Measurements from ENCODE around the gene TSPEAR. TPM values are rescaled to one million over a fixed set of nuclear protein-coding genes. Genes with fewer than 3 reads are reported as not detected.
A peak's percentile ranks its signal among the peaks of the same experiment; 100 is the strongest.

Gene TSPEAR
- total RNA-seq, 1 donor from 2014 or later: not detected

DNA sequence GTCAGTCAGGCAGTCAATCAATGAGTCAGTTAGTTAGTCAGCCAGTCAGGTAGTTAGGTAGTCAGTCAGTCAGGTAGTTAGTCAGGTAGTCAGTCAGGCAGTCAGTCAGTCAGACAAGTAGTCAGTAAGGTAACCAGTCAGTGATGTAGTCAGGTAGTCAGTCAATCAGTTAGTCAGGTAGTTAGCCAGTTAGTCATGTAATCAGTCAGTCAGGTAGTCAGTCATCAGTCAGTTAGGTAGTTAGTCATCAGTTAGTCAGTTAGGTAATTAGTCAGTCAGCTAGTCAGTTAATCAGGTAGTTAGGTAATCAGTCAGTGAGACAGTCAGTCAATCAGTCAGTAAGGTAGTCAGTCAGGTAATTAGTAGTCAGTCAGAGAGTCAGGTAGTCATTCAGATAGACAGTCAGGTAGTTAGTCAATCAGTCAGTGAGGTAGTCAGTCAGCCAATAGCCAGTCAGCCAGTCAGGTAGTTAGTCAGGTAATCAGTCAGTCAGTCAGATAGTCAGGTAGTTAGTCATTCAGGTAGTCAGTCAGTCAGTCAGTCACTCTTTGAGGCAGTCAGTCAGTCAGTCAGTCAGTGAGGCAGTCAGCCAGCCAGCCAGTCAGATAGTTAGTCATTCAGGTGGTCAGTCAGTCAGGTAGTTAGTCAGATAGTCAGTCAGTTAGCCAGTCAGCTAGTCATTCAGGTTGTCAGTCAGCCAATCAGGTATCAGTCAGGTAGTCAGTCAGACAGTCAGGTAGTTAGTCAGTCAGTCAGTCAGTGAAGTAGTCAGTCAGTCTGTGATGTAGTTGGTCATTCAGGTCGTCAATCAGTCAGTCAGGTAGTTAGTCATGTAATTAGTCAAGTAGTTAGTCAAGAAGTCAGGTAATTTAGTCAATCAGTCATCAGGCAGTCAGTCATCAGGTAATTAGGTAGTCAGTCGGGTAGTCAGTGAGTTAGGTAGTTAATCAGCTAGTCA, 186.7 kb downstream of the TSPEAR start:
- no peak for DNase-seq (ENCODE audit: low spot score)

DNA sequence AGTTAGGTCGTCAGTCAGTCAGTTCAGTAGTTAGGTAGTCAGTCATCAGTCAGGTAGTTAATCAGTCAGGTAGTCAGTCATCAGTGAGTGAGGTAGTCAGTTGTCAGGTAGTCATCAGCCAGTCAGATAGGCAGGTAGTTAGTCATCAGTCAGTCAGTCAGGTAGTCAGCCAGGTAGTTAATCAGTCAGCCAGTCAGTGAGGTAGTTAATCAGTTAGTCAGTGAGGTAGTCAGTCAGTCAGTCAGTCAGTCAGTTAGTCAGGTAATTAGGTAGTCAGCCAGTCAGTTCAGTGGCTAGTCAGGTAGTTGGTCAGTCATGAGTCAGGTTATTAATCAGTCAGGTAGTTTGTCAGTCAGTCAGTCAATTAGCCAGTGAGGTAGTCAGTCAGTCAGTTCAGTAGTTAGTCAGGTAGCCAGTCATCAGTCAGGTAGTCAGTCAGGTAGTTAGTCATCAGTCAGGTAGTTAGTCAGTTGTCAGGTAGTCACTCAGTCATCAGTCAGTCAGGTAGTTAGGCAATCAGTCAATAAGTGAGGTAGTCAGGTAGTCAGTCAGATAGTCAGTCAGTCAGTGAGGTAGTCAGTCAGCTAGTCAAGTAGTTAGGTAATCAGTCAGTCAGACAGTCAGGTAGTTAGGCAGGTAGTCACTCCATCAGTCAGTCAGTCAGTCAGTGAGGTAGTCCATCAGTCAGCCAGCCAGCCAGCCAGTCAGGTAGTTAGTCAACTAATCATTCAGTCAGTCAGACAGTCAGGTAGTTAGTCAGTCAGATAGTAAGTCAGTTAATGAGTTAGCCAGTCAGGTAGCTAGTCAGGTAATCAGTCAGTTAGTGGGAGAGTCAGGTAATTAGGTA, 187.6 kb downstream of the TSPEAR start:
- ATAC-seq: no peak
- DNase-seq (ENCODE audit: low spot score): no peak

More for the DNA sequence above, 186.7 kb downstream of the TSPEAR start:
- no peak for ATAC-seq

DNA sequence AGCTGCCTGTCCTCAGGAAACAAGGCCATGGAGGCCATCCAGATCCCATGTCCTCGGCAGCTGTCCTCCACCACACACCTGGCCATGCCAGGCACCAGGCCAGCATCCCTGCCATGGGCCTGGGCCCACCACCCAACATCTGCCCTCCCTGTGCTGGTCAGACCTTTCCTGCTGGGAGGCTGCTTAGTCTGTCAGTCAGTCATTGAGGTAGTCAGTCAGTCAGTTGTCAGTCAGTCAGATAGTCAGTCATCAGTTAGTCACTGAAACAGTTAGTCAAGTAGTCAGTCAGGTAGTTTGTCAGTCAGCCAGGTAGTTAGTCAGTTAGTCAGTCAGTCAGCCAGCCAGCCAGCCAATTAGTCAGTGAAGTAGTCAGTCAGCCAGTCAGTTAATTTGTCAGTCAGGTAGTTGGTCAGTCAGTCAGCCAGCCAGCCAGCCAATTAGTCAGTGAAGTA, 188.6 kb downstream of the TSPEAR start:
- DNase-seq (ENCODE audit: low spot score) (no peak), ATAC-seq (no peak)

DNA sequence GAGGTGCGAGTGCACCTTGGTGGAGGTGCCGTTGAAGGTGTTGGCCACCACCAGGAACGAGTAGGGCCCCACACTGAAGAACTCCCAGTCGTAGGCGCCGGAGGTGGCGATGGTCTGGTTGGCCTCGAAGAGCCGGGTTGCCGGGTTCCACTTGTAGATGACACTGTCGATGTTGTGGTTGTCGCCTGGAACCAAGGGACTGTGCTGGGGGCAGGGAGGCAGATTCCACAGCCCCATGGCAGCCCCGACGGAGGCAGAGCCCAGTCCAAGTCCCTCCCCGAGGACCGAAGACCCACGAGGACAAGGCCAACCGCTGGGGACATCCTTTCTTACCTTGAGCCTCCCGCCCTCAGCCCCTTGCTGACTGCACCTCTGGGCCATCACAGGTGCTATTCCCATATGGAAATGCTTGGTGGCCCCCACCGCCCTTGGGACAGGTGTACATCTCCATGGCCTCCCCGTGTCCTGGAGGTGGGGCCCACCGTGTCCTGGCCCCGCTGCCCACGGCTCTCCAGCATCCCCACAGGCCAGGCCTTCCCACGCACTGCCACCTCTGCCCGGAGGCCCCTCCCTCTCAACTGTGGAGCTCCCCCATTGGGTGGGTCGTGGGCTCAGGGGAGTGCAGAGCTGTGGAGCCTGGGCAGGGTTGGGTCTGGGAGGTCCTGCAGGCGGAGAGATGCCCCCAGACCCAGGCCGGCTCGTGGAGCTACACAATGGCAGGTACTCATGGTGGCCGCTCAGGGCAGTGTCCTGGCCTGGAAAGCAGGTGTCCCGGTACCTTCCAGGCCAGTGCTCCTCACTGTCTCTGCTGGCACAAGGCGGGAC, 189.2 kb downstream of the TSPEAR start:
- DNase-seq (ENCODE audit: low spot score) (no peak), ATAC-seq (peak; percentile 51)

DNA sequence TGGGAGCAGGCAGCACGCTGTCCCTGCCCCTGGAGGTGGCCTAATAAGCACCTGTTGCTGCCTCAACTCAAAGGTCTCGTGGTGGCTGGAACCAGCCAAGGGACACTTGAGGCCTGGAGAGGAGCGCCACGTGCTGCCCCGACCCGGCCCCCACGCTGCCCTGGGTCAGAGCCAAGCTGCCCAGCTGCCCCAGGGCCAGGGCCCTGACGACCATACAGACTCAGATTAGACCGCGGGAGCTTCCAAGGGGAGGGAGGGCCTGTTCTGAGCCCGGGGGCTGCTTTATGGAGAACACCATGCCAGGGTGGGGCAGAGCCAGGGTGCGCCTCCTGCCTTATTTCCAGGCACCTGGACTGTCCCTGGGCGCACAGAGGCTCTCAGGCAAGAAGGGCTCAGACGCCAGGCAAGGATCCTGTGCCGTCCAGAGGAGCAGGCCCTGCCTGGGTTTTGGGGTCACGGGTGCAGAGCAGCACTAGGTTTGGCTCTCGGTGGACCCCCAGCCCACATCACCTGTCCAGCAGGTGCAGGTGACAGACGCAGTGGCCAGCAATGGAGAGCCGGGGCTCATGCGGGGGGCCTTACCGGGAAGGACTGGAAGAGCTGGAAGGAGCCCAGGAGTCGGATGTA, 190.0 kb downstream of the TSPEAR start:
- no peak for ATAC-seq

DNA sequence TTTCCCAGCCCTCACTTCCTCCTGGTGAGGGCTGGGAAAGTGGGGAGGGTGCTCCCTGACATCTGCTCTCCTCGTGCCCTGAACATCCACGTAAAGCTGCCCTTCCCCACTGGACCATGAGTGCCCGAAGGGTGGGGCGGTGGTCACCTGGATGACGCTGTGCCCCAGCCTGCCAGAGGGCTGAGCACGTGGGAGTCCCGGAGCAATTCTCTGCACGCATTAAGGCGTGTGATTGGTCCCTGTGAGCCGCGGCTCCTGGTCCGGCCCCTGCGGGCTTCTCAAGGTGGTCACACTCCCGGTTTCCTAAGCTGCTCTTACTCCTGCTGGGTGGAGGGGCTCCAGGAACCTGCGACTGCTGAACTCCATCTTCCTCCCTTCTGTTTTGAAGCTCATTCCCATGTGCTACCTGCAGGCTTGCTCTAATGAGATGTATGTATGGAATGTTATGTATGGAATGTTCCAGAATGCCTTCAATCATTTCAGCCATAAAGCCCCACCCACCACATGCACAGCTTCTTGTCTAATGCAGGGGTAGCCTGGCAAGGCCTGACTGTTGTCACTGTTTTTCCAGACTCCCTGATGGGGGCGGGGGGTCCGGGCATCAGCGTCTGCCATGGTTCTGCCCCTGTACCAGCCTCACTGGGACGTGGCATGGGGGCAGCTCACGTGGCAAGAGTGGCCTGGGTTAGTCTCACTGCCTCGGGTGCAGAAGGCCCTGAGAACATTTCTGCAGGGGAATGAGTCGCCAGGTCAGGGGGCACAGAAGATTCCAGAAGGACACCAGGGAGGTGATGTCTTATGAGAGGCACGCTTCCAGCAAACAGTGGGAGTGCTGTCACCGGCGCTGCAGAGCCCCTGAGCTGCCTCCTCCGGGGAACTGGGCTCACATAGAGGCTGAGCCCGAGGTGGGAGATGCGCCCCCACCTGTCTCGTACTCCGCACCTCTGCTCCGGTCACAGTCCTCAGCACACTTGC, 190.8 kb downstream of the TSPEAR start:
- ATAC-seq (no peak), DNase-seq (ENCODE audit: low spot score) (no peak)

More for the DNA sequence above, 190.0 kb downstream of the TSPEAR start:
- DNase-seq (ENCODE audit: low spot score): no peak

DNA sequence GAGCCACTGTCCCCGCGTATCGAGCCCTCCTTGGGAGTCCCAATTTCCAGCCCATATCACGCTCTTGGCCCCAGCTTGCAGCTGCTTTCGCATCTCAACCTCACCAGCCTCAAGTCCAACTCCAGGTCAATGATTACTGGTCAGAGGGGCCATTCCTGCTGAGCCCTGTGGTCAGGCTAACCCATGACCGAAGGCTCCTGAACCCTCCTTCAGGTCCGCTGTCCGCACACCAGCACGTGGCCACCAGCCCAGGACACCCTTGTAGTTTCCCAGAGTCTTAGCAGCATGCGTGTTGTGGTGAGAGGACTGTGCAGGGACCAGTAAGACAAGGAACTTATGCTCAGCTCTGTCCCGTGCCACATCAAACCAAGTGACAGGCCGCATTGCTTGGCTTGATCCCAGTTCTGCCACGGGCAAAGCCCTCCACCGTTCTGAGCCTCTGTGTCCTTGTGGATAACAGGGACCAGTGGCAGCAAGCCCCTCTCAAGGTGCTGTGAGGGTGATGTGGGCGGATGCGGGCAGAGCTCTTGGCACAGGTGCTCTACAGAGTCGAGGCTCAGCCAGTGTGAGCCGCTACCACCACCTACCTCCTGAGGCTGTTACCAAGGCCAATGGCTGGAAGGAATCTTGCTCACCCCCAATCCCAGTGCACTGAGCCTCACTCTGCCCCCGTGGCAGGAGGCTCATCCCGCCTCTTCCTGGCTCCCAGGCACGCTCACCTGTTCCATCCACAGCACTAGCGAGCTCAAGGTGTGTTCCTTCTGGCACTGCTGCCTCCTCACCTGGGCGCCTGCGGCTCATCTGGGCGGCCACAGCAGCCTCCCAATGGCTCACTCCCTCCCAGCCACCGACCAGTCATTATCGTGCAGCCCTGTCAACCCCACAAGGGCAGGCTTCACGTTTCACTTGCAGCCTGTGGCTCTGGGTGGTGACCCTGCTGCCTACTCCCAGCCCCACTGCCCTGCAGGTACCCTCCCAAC, 191.7 kb downstream of the TSPEAR start:
- no peak for DNase-seq (ENCODE audit: low spot score)

DNA sequence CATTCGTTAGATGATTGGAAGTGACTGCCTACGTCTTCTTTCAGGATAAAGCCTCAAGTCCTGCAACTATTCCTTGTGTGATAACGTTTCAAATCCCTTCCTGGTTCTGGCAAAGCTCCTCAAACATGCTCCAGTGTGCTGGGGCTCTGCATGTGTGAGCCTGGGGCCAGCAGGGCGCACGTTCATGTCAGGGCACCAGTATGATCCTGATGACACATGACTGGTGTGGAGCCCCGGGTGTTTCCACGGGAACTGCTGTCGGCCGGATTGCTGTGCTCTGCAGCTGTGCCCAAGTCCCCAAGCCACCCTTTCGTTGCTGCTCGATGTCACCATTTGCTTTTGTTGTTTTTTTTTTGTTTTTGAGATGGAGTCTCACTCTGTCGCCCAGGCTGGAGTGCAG, 192.7 kb downstream of the TSPEAR start:
- ATAC-seq: no peak
- DNase-seq (ENCODE audit: low spot score): no peak

More for the DNA sequence above, 191.7 kb downstream of the TSPEAR start:
- no peak for ATAC-seq

DNA sequence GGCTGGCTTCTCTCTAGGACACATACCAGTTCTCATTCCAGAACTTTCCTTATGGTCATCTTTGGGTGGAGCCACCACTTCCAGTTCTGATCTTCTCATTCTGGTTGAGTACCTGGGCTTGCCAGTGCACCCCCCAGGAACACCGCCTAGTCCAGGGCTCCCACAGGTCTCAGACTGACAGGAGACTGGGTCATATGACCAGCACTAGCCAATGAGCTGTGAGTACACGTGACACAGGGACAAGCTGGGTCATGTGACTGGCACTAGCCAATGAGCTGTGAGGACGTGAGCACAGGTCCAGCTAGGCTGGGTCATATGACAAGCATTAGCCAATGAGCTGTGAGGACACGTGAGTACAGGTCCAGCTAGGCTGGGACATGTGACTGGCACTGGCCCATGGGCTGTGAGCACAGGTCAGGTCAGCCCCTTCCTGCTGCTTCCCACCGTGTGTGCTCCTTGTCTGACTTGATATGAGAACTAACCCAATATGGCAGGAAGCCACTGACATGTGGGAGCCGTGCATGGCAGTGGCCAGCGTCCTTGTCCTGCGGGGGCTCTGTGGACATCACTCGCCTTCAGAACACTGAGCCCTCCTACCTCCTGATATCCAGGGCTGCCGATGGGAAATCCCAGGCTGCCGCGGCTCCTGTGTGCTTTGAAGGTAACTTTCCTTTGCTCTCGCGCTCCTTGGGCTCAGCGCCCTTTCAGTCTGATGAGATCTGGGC, 194.0 kb downstream of the TSPEAR start:
- no peak for DNase-seq (ENCODE audit: low spot score)
- peak; percentile 21 for ATAC-seq

DNA sequence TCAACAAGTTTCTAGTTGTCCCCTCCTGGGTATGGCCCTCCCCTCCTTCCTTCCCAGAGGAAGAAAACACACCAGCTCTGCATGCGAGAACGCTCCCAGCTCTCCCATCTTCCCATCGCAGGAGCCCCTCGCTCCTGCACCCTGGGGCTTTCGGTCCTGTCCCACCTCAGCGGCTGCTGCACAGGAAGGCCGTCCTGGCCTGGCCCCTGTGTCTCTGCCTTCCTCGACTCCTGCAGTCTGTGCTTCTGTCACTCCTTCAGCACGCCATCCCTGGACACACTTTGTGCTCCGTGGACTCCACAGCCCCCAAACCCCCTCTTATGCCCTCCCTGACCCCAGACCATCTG, 194.6 kb downstream of the TSPEAR start:
- no peak for ATAC-seq
- DNase-seq (ENCODE audit: low spot score): no peak

DNA sequence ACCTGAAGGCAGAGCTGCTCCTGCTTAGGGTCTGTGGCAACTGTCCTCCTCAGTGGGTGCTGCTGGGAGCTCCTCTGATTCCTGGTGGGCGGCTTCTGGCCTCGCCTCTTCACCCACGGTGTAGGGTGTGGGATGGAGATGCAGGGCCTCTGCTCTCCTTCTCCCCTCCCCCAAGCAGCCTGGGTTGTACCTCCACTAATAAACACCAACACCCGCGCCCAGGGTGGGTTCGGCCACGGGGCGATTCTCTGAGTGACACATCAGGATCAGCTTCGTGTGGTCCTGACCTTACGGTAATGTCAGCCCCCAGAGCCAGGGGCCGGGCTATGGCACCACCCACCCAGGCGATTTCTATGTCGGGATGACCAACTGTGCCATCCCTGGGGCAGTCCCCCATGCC, 195.0 kb downstream of the TSPEAR start:
- no peak for DNase-seq (ENCODE audit: low spot score)
- ATAC-seq: no peak

DNA sequence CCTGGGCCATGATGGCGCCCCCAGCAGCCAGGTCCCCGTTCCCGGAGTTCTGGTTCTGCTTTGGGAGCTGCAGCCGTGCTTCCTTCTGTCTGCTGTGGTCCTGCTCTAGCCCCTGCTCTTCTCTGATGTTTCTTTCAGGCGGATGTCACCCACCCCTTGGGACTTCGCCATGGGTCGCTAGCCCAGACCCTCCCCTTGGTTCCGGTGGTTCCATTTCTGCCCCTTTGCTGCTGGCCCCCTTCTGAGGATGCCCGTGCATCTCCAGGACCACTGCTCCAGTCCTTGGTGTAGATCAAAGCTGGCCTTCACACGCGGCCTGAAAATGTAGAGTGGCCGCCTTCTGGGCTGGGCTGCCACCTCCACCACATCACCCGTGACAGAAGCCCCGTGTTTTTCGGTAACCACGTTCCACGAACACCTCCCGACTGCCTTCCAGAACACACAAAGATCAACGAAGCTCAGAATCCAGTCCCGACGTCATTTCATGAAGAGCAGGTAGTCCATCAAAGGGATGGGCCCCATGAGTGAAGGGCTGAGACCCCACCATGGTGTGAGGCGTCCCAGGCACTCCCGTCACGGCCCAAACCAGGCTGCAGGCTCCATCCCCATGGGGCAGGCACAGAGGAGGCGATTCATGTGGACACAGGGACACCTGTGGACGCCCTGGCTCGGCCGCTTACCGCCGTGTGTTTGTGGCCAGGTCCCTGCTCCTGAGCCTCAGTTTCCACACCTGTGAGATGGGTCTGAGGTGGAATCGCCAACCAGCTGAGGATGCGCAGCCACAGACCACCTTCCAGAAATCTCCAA, 195.8 kb downstream of the TSPEAR start:
- no peak for ATAC-seq
- DNase-seq (ENCODE audit: low spot score): no peak

DNA sequence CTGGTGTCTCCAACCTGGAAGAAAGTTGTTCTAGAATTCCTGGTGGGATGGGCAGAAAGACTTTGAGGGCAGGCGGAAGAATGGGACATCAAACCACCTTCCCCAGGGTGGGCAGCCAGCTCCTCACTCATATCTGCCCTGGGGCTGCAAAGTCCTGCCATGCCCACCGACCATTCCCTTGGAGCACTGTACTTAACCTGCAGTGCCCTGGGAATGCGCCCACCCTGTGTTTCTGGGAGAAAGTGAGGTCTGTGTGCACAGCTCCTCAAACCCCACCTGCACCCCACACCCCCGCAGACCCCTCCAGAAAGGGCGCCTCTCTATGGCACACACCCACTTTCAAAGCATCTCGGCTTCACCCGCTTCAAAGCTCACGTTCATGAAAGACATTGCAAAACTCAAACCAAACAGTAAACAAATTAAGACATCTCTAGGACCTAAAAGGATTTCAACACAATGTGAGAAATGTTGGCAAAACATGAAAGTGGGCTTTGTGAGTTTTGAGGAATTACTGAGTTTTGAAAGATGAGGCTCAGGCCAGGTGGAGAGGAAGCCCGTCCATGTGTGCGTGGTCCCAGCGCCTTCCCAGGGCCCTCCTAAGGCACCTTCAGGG, 196.5 kb downstream of the TSPEAR start:
- no peak for ATAC-seq
- DNase-seq (ENCODE audit: low spot score): no peak

DNA sequence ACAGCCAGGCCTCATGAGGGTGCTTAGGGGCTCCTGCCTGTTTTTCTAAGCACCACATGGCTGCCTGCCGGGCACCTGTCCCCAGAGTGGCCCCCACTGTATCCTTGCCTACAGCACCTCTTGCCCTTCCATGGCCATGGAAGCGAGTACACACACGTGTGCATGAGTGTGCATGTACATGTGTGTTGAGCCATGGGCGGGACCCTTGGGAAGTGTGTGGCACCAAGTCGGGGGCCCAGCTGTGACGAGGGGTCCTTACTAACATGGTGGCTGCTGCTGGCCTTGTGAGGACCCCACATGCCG, 197.2 kb downstream of the TSPEAR start:
- ATAC-seq (no peak), DNase-seq (ENCODE audit: low spot score) (no peak)

DNA sequence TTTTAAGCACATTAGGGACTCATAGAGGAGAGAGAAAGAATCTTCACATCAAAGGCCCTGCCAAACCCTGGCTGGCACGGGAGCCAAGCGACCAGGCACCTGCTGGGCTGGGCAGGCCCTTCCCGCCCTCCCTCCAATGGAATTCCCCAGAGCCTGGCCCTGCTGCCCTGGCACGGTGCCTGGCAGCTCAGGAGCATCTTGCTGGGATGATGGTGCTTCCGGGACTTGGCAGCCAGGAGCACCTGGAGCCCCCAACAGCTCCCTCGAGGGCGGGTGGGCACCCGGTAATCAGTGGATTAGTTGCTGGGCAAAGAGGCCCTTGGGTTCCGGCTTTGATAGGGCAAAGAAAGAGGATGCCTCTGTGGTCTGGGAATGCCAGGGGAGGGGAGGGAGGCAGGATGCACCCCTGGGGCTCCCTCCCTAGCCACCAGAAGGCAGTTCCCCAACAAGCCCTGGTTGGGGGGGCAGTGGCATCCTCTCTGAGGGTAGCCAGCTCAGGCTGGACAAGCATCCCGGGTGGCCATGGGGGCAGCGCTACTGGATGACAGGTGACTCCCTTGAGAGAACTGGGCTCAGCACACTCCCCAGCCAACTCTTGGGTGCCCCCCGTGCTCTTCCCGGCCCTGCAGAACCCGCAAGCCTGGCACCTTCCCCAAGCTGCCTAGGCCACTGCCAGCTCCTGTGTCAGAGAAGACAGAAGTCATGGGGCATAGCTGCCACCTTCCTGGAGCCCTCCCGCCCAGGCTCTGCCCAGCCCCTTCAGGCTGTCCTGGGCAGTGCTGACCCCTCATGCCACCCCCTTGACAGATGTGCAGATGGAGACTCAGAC, 197.8 kb downstream of the TSPEAR start:
- DNase-seq (ENCODE audit: low spot score): no peak
- no peak for ATAC-seq

Data from left lobe of liver (tissue), 2 donors.